ENCODE results near the gene MYOCD.

- TF ChIP-seq CTCF (tag by site-specific recombination; IDR thresholded peaks at IDR 0.05) (no peak), REST (tag by site-specific recombination; IDR thresholded peaks at IDR 0.05) (no peak), ZNF362 (tag by site-specific recombination; IDR thresholded peaks at IDR 0.05) (no peak), TSHZ1 (tag by site-specific recombination; IDR thresholded peaks at IDR 0.05; ENCODE audit: borderline replicate concordance) (no peak), ZNF148 (tag by site-specific recombination; IDR thresholded peaks at IDR 0.05; ENCODE audit: borderline replicate concordance) (no peak), ZNF324 (tag by site-specific recombination; IDR thresholded peaks at IDR 0.05) (no peak), YY1 (tag by site-specific recombination; IDR thresholded peaks at IDR 0.05) (no peak), ZNF639 (tag by site-specific recombination; IDR thresholded peaks at IDR 0.05) (no peak), PATZ1 (tag by site-specific recombination; IDR thresholded peaks at IDR 0.05) (no peak), ZNF544 (tag by site-specific recombination; IDR thresholded peaks at IDR 0.05) (no peak), ZBTB10 (tag by site-specific recombination; IDR thresholded peaks at IDR 0.05) (no peak)
These were observed 77.4 kb downstream of the MYOCD start for GRCh38 chr17:12743046-12743445.
